BLaER1 treated with 17β-estradiol and CSF1 and Interleukin-3, amounts not matched to agents 10 nM and 100 nM (cell line): Measurements from ENCODE around the gene PLIN3.

Experiments used
- H3K27ac ChIP-seq, 11 experiments: shearing (Covaris generic); formaldehyde crosslinking; 2 replicates each; pipeline ENCODE4 v1.8.1; 2022
- H3K27me3 ChIP-seq, 11 experiments: shearing (Covaris generic); formaldehyde crosslinking; 2 replicates each; pipeline ENCODE4 v1.8.1; 2022
- H3K36me3 ChIP-seq, 11 experiments: shearing (Covaris generic); formaldehyde crosslinking; 2 replicates each; pipeline ENCODE4 v1.8.1; 2022
- H3K4me1 ChIP-seq, 10 experiments: shearing (Covaris generic); formaldehyde crosslinking; 2 replicates each; pipeline ENCODE4 v1.8.1; 2022
- H3K4me2 ChIP-seq, 11 experiments: shearing (Covaris generic); formaldehyde crosslinking; 2 replicates each; pipeline ENCODE4 v1.8.1; 2022
- H3K4me3 ChIP-seq, 10 experiments: shearing (Covaris generic); formaldehyde crosslinking; 2 replicates each; pipeline ENCODE4 v1.8.1; 2022
- H3K9ac ChIP-seq, 11 experiments: shearing (Covaris generic); formaldehyde crosslinking; 2 replicates each; pipeline ENCODE4 v1.8.1; 2022
- H3K9me3 ChIP-seq, 11 experiments: shearing (Covaris generic); formaldehyde crosslinking; replicated peaks in 1 of 11; 2 replicates each; pipeline ENCODE4 v1.8.1; 2022
- H4K20me1 ChIP-seq, 11 experiments: shearing (Covaris generic); formaldehyde crosslinking; 2 replicates each; pipeline ENCODE4 v1.8.1; 2022
- Cebpa-rat ChIP-seq, 11 experiments: shearing (Covaris generic); IDR thresholded peaks; 2 replicates each; pipeline ENCODE4 v1.8.1; 2022

The PLIN3 gene

GRCh38 chr19:4791183-4792018 lies 76.1 kb downstream of the PLIN3 start, which contains the start of gene FEM1A:
Gene FEM1A (plus strand): TSS chr19:4791734. CDS start chr19:4791855, 121 bp downstream.
- no peak for TF ChIP-seq Cebpa-rat (IDR thresholded peaks at IDR 0.05)
- Histone ChIP-seq H4K20me1 (peaks cover 0 to 44% (median 29%) of the 10 kb centered on the region in 11 experiments; a peak in 18 of 22 replicates), H3K9me3 (no peaks in the 10 kb centered on the region), H3K27me3 (no peaks in the 10 kb centered on the region), H3K4me3 (peak within 1 kb of the TSS; percentile 85 to 97 (median 94)), H3K9ac (peak within 1 kb of the TSS; percentile 93 to 99 (median 98)), H3K36me3 (peaks cover 30 to 42% (median 39%) of the 10 kb centered on the region in 11 experiments), H3K4me2 (peak within 1 kb of the TSS; percentile 92 to 100 (median 99)), H3K4me1 (peaks cover 39 to 65% (median 53%) of the 10 kb centered on the region in 10 experiments), H3K27ac (peak within 1 kb of the TSS; percentile 93 to 99 (median 96))
